Omental fat pad (tissue), 4 donors: ENCODE measurements around the gene PFKFB3. TPM values are rescaled to one million over a fixed set of nuclear protein-coding genes. Genes with fewer than 3 reads are reported as not detected.
"Not testable (repeated sequence)": the region's sequence is repeated elsewhere in the genome, so short reads cannot be mapped to it uniquely, and the experiment has no call there.

Experiments used
- ATAC-seq: fragments of 150-250 bp; one replicate; pipeline ENCODE4 v1.9.1; 2016; ENCODE audit warnings: mild to moderate bottlenecking, moderate library complexity; ENCODE audit not compliant: low FRiP score
- DNase-seq: peaks from one replicate; pipeline ENCODE4 v3.0.0-alpha.2; 2019; ENCODE audit warnings: low spot score
- total RNA-seq, 4 donors: library from RNA; depleted of rRNA; stranded (reverse); fragments of >200 nt; gene quantifications; one replicate each; pipeline ENCODE4 v1.1.0, GENCODE V29; 2016
- TF ChIP-seq, protein P1 (sequence below), 3 donors: fragments of 450-650 bp; IDR thresholded peaks; one replicate each; pipeline ENCODE4 v1.5.1; 2016 to 2017; ENCODE audit warnings: antibody characterized with exemption in 3 of 3, mild to moderate bottlenecking in 3 of 3, moderate library complexity in 2 of 3

PFKFB3 gene
- total RNA-seq, 4 donors from 2014 or later, result 213 to 1,086 (median 354) TPM

DNA sequence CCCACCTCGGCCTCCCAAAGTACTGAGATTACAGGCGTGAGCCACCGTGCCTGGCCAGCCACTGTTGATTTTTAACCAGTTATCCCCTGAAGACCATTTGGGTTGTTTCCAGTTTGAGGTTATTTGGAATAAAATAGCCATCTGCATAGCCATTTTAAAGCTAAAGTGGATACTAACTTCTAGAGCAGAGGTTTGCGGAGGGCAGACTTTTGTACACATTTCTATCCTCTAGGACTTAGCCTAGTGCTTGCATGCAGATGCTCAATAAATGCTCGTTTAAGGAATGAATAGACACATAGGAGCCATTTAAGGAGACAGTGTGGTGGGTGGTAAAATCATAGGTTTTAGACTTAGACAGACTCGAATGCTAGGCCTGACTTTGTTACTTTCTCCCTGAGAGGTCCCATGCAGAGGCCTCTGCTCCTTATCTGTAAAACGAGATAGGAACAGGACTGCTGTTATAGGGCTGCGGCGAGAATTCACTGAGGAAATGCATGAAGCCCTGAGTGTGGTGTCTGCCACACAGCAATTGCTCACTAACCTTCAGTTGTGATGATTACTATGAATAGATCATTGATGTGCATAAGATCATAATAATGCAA is 75.9 kb downstream of the PFKFB3 start:
- DNase-seq (no peak), ATAC-seq (no peak)
- TF ChIP-seq, protein P1, sequence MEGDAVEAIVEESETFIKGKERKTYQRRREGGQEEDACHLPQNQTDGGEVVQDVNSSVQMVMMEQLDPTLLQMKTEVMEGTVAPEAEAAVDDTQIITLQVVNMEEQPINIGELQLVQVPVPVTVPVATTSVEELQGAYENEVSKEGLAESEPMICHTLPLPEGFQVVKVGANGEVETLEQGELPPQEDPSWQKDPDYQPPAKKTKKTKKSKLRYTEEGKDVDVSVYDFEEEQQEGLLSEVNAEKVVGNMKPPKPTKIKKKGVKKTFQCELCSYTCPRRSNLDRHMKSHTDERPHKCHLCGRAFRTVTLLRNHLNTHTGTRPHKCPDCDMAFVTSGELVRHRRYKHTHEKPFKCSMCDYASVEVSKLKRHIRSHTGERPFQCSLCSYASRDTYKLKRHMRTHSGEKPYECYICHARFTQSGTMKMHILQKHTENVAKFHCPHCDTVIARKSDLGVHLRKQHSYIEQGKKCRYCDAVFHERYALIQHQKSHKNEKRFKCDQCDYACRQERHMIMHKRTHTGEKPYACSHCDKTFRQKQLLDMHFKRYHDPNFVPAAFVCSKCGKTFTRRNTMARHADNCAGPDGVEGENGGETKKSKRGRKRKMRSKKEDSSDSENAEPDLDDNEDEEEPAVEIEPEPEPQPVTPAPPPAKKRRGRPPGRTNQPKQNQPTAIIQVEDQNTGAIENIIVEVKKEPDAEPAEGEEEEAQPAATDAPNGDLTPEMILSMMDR (IDR thresholded peaks at IDR 0.05), result no peak

DNA sequence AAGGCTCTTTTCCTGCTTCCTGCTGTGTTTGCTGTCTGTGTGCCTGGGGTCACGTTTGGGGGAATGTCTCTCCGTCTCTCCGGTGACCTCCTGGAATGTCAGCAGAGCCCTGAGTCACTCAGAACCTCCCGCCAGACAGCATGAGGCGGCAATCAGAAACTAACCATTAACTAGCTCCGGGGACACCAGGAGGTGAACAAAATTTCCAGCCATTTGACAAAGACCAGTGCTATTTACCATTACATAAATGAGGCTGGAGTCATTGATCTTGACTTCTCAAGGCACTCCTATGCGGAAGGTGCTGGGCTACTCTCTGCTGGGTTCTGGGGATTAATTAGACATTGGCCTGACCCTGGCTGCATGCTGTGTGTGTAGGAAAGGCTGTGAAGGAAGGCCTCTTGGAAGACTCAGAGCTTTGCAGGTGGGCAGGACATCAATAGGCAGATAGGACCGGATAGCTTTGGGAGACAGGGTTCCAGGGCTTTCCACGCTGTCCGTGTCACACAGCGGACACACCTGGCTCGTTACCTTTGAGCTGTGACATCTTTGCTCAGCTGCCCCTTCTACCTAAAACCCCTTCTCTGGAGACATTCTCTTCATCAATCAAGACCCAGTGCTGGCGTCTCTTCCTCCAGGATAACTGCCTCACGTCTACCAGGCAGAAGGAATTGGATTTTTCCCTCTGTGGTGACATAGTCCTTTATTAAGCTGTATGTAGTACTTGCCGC is 77.0 kb downstream of the PFKFB3 start:
- no peak for DNase-seq
- TF ChIP-seq, protein P1 (IDR thresholded peaks at IDR 0.05), result no peak
- no peak for ATAC-seq

DNA sequence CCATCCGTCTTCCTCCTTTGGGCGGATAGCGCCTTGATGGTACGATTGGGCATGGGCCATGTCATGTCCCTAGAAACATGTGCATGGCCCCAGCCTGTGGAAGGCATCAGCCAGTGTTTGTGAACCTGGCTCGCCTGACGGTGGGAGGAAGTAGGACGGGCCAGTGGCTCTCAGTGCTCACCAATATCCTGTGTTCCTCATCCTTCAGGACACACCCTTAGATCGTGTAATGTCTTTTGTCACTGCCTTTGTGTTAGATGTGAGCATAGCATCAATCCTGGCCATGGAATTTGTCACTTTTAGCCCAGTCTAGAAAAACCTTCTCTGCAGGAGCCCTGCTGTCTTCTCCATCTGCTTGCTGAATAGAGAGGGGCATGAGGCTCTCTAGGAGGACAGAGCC is 77.6 kb downstream of the PFKFB3 start:
- TF ChIP-seq, protein P1 (IDR thresholded peaks at IDR 0.05), result no peak
- ATAC-seq (no peak), DNase-seq (no peak)

DNA sequence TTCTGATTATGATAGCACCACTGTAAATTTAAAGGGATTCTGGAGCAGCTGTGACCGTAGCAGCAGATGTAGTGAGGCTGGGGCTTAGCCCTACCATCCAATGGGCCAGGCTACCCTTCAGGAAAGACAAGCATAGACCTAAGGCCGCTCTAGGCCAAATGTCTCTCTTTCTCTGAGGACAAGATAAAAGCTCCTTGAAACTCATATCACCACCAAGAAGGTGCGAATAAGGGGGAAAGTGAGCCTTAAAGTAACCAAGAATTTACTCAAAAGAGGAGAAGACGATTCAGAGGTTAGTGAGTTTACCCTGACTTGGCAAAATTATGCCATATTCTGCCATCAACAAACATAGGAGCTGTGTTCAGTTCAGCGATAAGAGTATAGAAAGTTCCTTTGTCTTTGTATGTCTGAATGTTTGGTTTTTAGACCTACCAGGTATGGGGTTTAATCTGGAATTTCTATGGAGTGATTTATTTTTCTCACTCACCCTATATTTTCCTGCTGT is 79.8 kb downstream of the PFKFB3 start:
- DNase-seq (no peak), ATAC-seq (no peak)
- TF ChIP-seq, protein P1 (IDR thresholded peaks at IDR 0.05), result no peak

DNA sequence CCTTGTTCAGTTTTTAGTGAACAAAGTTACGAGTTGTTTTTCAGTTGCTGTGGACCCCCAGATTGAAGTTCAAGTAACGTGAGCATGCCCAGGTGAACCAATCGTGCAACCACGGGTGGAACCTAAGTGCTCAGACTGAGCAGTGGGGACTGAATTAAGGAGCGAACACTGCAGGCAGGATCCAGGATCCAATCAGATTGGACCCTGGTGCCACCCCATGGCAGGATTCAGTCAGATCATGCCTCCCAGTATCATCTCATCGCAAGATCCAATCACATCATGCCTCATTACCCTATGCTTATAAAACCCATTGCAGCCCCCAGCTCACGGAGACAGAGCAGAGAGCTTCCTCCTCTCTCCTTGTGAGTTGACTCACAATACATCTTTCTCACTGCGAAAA is 80.9 kb downstream of the PFKFB3 start:
- TF ChIP-seq, protein P1 (IDR thresholded peaks at IDR 0.05), result no peak
- ATAC-seq, result no peak
- DNase-seq, result no peak

DNA sequence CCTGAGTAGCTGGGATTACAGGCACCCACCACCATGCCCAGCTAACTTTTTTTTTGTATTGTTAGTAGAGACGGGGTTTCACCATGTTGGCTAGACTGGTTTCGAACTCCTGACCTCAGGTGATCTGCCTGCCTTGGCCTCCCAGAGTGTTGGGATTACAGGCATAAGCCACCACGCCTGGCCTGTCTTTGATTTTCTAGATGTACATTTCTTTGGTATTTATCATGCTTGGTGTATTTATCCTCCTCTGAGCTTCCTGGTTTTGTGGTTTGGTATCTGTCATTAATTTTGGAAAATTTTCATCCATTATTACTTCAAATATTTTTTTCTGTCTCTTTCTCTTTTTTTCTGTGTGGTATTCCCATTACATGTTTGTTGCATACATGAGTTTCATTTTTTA is 87.9 kb downstream of the PFKFB3 start:
- not testable (repeated sequence) for DNase-seq, ATAC-seq

DNA sequence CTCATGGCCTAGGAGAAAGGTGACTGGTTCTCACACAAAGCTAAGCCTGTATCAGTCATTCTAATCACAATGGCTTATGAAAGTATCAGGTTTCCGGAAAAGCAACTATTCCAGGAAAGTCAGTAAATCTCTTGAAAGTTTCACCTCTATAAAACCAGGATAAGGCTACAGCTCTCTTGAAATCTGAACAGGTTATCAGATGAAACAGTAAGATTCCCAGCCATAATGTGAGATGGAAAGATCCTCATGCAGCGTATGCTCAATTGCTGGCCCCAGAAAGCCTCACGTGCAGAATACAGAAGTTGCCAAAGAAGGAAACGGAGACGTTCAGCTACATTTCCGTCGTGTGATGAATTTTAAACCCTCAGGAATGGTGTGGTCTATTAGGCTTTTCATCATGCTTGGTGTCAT is 90.0 kb downstream of the PFKFB3 start:
- DNase-seq (no peak), ATAC-seq (no peak)

DNA sequence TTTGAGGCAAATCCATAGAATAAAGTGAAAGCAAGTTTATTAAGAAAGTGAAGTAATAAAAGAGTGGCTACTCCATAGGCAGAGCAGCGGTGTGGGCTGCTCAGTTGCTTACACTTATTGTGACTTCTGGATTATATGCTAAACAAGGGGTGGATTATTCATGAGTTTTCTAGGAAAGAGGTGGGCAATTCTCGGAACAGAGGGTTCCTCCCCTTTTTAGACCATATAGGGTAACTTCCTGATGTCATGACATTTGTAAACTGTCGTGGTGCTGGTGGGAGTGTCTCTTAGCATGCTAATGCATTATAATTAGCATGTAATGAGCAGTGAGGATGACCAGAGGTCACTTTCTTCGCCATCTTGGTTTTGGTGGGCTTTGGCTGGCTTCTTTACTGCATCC is 93.7 kb downstream of the PFKFB3 start:
- not testable (repeated sequence) for ATAC-seq, DNase-seq

More for the DNA sequence above, 90.0 kb downstream of the PFKFB3 start:
- TF ChIP-seq, protein P1 (IDR thresholded peaks at IDR 0.05), result no peak
